ENCODE data around the gene COP1. TPM values are rescaled to one million over a fixed set of nuclear protein-coding genes. Genes with fewer than 3 reads are reported as not detected.
"Not testable (repeated sequence)": the region's sequence is repeated elsewhere in the genome, so short reads cannot be mapped to it uniquely, and the experiment has no call there.

COP1 gene
- polyA plus RNA-seq, 2 of the 4 experiments (the other 2 are of a cell fraction): 21.9 to 42.0 TPM

DNA sequence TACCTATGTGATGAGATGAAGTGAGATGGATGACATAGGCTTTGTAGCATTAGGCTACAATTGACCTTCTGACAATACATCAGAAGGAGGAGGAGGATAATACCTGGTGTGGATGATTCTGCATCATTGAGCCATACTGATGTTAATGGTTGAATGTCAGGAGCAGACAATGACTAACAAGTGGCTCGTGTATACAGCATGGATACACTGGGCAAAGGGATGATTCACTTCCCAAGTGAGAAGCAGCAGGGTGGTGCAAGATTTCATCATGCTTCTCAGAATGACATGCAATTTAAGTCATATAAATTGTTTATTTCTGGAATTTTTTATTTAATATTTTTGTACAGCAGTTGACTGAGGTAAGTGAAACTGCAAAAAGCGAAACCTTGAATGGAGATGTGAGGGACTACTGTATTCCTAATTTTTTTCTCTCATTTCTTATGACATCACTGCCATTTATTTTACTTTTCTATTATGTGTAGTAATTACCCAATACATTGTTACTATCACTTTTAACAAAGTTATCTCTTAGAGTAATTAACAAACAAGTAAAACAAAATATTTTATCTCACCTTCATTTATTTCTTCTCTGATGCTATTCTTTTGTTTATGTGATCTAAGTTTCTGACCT, 34.4 kb upstream of the COP1 start:
- 27% methylated on average over 2 of the region's 2 CpGs for WGBS (ENCODE audit: missing lambda C conversion rate)
- TF ChIP-seq CEBPB (IDR thresholded peaks at IDR 0.05): peak; percentile 39 to 62; a peak in 3 of 4 replicates
- TF ChIP-seq FOSL2 (IDR thresholded peaks at IDR 0.05): peak; percentile 84
- peak; percentile 81 for TF ChIP-seq FOSL2 (CRISPR knock-in tag; IDR thresholded peaks at IDR 0.05)
- TF ChIP-seq TP53 (CRISPR knock-in tag; IDR thresholded peaks at IDR 0.05): no peak
- peak; percentile 54 to 56; a peak in 2 of 5 replicates for TF ChIP-seq JUN (IDR thresholded peaks at IDR 0.05)
- TF ChIP-seq MAFK (IDR thresholded peaks at IDR 0.05; ENCODE audit: partially characterized antibody): peak; percentile 4
- TF ChIP-seq EP300 (IDR thresholded peaks at IDR 0.05): peak in 1 of 2 experiments; percentile 47; a peak in 1 of 5 replicates
- no peak for TF ChIP-seq FOXS1 (CRISPR knock-in tag; IDR thresholded peaks at IDR 0.05)
- FAIRE-seq: peak; percentile 91
- H3K4me1 ChIP-seq: peaks cover 17% of the 10 kb centered on the region; the same call in 2 of the 3 replicates
- H3K4me3 ChIP-seq: no peak overlapping the region
- peak overlapping the region; percentile 65 for H3K4me2 ChIP-seq
- peak; percentile 18 to 83 for DNase-seq (ENCODE audit: low read depth in 1 of 2, low spot score in 1 of 2)
- peak overlapping the region; percentile 73 to 79; a peak in 5 of 6 replicates for H3K27ac ChIP-seq
- CTCF ChIA-PET: no interaction called here
- H3K9me3 ChIP-seq: no peaks in the 10 kb centered on the region
- peak; percentile 99 to 100 for ATAC-seq
- POLR2A ChIA-PET: no interaction called here

DNA sequence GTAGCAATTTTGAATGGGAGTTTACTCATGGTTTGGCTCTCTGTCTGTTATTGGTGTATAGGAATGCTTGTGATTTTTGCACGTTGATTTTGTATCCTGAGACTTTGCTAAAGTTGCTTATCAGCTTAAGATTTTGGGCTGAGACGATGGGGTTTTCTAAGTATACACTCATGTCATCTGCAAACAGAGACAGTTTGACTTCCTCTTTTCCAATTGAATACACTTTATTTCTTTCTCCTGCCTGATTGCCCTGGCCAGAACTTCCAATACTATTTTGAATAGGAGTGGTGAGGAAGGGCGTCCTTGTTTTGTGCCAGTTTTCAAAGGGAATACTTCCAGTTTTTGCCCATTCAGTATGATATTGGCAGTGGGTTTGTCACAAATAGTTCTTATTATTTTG, 26.6 kb upstream of the COP1 start:
- H3K4me3 ChIP-seq; H3K9me3 ChIP-seq; FAIRE-seq; ATAC-seq; CTCF ChIA-PET; H3K4me1 ChIP-seq; POLR2A ChIA-PET; DNase-seq (ENCODE audit: low read depth in 1 of 2, low spot score in 1 of 2); H3K27ac ChIP-seq; H3K4me2 ChIP-seq: not testable (repeated sequence)
- 19% methylated on average over 3 of the region's 3 CpGs for WGBS (ENCODE audit: missing lambda C conversion rate)

DNA sequence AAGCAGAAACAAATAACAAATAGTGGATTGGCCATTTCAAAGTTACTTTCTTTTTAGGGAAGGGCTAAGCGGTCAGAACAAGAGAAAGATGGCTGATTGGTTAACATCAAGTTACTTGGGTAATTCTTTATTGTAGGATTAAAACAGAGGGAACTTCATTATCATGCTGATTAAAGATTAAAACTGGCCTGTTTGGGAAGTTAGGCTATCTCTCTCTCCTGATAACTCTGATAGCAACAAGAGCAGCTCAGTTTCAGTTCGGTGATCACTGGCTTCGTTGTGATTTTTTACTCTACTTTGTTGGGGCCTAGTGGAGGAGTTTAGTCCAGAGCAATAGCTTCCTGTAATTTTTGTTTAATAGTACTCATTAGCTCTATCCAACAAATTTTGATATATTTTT, 20.5 kb upstream of the COP1 start:
- no peak for TF ChIP-seq JUNB (IDR thresholded peaks at IDR 0.05)
- TF ChIP-seq ESRRA (IDR thresholded peaks at IDR 0.05; ENCODE audit: borderline replicate concordance, low read length): no peak
- no peak for TF ChIP-seq NR3C1 (IDR thresholded peaks at IDR 0.05)
- TF ChIP-seq BHLHE40 (IDR thresholded peaks at IDR 0.05; ENCODE audit: low read depth, low read length): no peak
- no peak for TF ChIP-seq MYC (IDR thresholded peaks at IDR 0.05; ENCODE audit: borderline replicate concordance, low read length)
- no peak for TF ChIP-seq NFE2L2 (conservative IDR thresholded peaks at IDR 0.05; ENCODE audit: low read length)
- TF ChIP-seq, protein P1, sequence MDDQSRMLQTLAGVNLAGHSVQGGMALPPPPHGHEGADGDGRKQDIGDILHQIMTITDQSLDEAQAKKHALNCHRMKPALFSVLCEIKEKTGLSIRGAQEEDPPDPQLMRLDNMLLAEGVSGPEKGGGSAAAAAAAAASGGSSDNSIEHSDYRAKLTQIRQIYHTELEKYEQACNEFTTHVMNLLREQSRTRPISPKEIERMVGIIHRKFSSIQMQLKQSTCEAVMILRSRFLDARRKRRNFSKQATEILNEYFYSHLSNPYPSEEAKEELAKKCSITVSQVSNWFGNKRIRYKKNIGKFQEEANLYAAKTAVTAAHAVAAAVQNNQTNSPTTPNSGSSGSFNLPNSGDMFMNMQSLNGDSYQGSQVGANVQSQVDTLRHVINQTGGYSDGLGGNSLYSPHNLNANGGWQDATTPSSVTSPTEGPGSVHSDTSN (IDR thresholded peaks at IDR 0.05): no peak
- TF ChIP-seq, protein P2, sequence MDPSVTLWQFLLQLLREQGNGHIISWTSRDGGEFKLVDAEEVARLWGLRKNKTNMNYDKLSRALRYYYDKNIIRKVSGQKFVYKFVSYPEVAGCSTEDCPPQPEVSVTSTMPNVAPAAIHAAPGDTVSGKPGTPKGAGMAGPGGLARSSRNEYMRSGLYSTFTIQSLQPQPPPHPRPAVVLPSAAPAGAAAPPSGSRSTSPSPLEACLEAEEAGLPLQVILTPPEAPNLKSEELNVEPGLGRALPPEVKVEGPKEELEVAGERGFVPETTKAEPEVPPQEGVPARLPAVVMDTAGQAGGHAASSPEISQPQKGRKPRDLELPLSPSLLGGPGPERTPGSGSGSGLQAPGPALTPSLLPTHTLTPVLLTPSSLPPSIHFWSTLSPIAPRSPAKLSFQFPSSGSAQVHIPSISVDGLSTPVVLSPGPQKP (IDR thresholded peaks at IDR 0.05; ENCODE audit: low read depth, low read length): no peak
- TF ChIP-seq, protein P3, sequence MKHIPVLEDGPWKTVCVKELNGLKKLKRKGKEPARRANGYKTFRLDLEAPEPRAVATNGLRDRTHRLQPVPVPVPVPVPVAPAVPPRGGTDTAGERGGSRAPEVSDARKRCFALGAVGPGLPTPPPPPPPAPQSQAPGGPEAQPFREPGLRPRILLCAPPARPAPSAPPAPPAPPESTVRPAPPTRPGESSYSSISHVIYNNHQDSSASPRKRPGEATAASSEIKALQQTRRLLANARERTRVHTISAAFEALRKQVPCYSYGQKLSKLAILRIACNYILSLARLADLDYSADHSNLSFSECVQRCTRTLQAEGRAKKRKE (CRISPR knock-in tag; IDR thresholded peaks at IDR 0.05; ENCODE audit: low read depth): no peak
- no peak for TF ChIP-seq TP53 (CRISPR knock-in tag; IDR thresholded peaks at IDR 0.05)
- TF ChIP-seq, protein P4, sequence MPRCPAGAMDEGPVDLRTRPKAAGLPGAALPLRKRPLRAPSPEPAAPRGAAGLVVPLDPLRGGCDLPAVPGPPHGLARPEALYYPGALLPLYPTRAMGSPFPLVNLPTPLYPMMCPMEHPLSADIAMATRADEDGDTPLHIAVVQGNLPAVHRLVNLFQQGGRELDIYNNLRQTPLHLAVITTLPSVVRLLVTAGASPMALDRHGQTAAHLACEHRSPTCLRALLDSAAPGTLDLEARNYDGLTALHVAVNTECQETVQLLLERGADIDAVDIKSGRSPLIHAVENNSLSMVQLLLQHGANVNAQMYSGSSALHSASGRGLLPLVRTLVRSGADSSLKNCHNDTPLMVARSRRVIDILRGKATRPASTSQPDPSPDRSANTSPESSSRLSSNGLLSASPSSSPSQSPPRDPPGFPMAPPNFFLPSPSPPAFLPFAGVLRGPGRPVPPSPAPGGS (IDR thresholded peaks at IDR 0.05): no peak
- TF ChIP-seq FOSL2 (IDR thresholded peaks at IDR 0.05): no peak
- no peak for TF ChIP-seq FOSL2 (CRISPR knock-in tag; IDR thresholded peaks at IDR 0.05)
- H3K9me3 ChIP-seq: no peaks in the 10 kb centered on the region
- no peaks in the 10 kb centered on the region for H3K4me1 ChIP-seq
- ChIA-PET CTCF (no interaction called here), POLR2A (no interaction called here)
- DNase-seq (ENCODE audit: low read depth in 1 of 2, low spot score in 1 of 2) (no peak), ATAC-seq (no peak), FAIRE-seq (no peak)
- no peak overlapping the region for H3K4me2 ChIP-seq
- H3K4me3 ChIP-seq: no peak overlapping the region
- H3K27ac ChIP-seq: no peak overlapping the region
- 58% methylated on average over 3 of the region's 3 CpGs for WGBS (ENCODE audit: missing lambda C conversion rate)

Measured in A549 (cell line).